Cardiac muscle cell (in vitro differentiated cells and primary cell): ENCODE data around the gene NOSIP. TPM values are rescaled to one million over a fixed set of nuclear protein-coding genes. Genes with fewer than 3 reads are reported as not detected.

Source experiments
- DNase-seq, 2 donors: peaks; one replicate each; pipeline versions ENCODE4 v3.0.0 to v3.0.0-alpha.2; 2010 to 2017; ENCODE audit warnings: low read depth in 1 of 2, low spot score in 1 of 2
- H3K27ac ChIP-seq: fragments of 200-600 bp; sonication (generic); 2 replicates; pipeline ENCODE4 v1.5.1; 2016
- H3K27me3 ChIP-seq: fragments of 200-600 bp; sonication (generic); 2 replicates; pipeline ENCODE4 v1.6.0; 2016; ENCODE audit warnings: control low read depth
- H3K36me3 ChIP-seq: fragments of 200-600 bp; sonication (generic); 2 replicates; pipeline ENCODE4 v1.5.1; 2016; ENCODE audit warnings: control low read depth
- H3K4me1 ChIP-seq: fragments of 200-600 bp; sonication (generic); 2 replicates; pipeline ENCODE4 v1.8.1; 2017; ENCODE audit warnings: low read depth, mild to moderate bottlenecking, mixed run types
- H3K4me3 ChIP-seq: fragments of 200-600 bp; sonication (generic); 2 replicates; pipeline ENCODE4 v1.5.1; 2016; ENCODE audit warnings: mild to moderate bottlenecking
- H3K9me3 ChIP-seq: fragments of 200-600 bp; sonication (generic); 2 replicates; pipeline ENCODE4 v1.5.1; 2017; ENCODE audit warnings: low read depth, mild to moderate bottlenecking, control low read depth
- polyA plus RNA-seq: library from polyadenylated mRNA; unstranded; fragments of >200 nt; fragmentation: Nextera tagmentation; extraction: Ambion mirVana; gene quantifications from 2 replicates; pipeline ENCODE4 v1.2.1, GENCODE V29; 2016
- total RNA-seq: library from RNA; depleted of rRNA; stranded (reverse); fragments of >200 nt; gene quantifications from 2 replicates; pipeline ENCODE4 v1.2.3, GENCODE V29; 2016
- TF ChIP-seq, protein P1 (sequence below): IDR thresholded peaks from 2 replicates; pipeline ENCODE4 v1.5.1; 2012; ENCODE audit warnings: low read depth, mild to moderate bottlenecking, low read length

NOSIP gene
- total and polyA plus RNA-seq, 2 experiments from 2014 or later, result 120 to 193 TPM

DNA sequence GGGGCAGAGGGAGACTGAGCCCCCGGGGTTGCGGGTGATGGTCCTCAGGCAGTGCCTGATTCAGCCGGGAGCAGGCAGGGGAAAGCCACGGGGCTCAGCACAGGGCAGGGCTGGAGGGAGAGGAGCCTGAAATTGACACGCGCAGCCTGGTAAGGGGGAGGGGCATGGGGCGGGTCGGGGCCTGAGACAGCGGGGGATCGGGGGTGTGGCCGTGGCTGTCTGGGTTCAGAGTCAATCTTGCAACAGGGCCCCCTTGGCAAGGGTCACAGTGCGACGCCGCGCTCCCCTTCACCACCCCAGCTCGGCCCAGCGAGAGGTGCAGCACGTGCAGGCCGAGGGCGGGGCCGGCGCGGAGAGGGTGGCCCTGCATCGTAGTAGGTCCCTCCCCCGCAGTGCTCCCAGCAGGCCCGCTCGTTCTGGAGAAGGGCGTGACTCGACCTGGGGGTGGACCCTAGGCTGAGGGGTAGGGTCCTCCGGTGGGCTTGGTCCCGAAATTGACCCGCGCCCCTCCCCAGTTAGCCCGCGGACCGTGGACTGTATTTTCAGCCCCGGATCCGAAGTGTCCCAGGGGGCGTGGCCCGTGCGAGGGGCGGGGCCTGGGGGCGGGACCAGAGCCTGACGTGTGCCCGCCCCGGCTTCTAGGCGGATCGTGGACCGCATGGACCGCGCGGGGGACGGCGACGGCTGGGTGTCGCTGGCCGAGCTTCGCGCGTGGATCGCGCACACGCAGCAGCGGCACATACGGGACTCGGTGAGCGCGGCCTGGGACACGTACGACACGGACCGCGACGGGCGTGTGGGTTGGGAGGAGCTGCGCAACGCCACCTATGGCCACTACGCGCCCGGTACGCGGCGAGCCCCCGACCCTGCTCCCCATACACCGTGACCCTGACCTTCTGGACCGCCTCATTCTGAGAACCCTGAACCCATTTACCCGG is 46.5 kb downstream of the NOSIP start:
- H3K4me1 ChIP-seq, result peaks cover 10% of the 10 kb centered on the region
- no peaks in the 10 kb centered on the region for H3K27me3 ChIP-seq
- H3K4me3 ChIP-seq, result peak overlapping the region; percentile 36
- DNase-seq, result peak; percentile 74 to 84
- no peaks in the 10 kb centered on the region for H3K9me3 ChIP-seq
- H3K27ac ChIP-seq, result no peak overlapping the region
- H3K36me3 ChIP-seq, result no peaks in the 10 kb centered on the region
- TF ChIP-seq, protein P1, sequence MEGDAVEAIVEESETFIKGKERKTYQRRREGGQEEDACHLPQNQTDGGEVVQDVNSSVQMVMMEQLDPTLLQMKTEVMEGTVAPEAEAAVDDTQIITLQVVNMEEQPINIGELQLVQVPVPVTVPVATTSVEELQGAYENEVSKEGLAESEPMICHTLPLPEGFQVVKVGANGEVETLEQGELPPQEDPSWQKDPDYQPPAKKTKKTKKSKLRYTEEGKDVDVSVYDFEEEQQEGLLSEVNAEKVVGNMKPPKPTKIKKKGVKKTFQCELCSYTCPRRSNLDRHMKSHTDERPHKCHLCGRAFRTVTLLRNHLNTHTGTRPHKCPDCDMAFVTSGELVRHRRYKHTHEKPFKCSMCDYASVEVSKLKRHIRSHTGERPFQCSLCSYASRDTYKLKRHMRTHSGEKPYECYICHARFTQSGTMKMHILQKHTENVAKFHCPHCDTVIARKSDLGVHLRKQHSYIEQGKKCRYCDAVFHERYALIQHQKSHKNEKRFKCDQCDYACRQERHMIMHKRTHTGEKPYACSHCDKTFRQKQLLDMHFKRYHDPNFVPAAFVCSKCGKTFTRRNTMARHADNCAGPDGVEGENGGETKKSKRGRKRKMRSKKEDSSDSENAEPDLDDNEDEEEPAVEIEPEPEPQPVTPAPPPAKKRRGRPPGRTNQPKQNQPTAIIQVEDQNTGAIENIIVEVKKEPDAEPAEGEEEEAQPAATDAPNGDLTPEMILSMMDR, result peak; percentile 17

DNA sequence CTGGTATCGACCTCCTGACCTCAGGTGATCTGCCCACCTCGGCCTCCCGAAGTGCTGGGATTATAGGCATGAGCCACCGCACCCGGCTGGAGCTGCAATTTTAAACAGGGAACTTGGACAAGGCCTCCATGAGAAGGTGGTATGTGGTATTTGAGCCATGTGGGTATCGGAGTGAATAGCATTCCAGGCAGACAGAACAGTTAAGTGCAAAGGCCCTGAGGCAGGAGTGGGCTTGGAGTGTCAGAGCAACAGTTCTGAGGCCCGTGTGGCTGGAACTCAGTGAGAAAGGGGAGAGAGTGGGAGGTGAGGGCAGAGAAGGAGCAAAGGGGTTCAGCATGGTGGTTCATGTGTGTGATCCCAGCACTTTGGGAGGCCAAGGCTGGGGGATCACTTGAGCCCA is 49.6 kb downstream of the NOSIP start:
- Histone ChIP-seq H3K27me3 (no peaks in the 10 kb centered on the region), H3K36me3 (no peaks in the 10 kb centered on the region), H3K27ac (no peak overlapping the region), H3K9me3 (no peaks in the 10 kb centered on the region), H3K4me3 (no peak overlapping the region), H3K4me1 (peaks cover 10% of the 10 kb centered on the region)
- TF ChIP-seq, protein P1, result no peak
- DNase-seq, result no peak

DNA sequence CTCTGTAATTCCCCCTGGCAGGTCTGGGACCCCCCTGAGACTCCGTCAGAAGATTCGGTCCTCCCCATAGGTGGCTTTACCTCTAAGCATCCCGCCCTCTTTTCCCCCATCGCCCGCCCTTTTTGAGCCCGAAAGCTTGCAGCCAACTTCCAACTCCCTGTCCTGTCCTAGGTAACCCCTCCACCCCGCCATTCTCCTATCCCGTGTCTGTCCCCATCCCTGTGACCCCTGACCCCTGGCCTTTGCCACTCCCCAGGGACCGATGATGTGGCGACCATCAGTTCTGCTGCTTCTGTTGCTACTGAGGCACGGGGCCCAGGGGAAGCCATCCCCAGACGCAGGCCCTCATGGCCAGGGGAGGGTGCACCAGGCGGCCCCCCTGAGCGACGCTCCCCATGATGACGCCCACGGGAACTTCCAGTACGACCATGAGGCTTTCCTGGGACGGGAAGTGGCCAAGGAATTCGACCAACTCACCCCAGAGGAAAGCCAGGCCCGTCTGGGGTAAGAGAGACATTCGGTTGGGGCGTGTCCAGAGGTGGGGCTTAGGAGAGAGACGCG is 52.1 kb downstream of the NOSIP start:
- H3K36me3 ChIP-seq, result no peaks in the 10 kb centered on the region
- no peaks in the 10 kb centered on the region for H3K9me3 ChIP-seq
- TF ChIP-seq, protein P1, result no peak
- H3K27me3 ChIP-seq, result no peaks in the 10 kb centered on the region
- H3K27ac ChIP-seq, result no peak overlapping the region
- H3K4me3 ChIP-seq, result peak overlapping the region; percentile 12
- DNase-seq, result peak in 1 of 2 donors; percentile 74
- peaks cover 2% of the 10 kb centered on the region for H3K4me1 ChIP-seq

DNA sequence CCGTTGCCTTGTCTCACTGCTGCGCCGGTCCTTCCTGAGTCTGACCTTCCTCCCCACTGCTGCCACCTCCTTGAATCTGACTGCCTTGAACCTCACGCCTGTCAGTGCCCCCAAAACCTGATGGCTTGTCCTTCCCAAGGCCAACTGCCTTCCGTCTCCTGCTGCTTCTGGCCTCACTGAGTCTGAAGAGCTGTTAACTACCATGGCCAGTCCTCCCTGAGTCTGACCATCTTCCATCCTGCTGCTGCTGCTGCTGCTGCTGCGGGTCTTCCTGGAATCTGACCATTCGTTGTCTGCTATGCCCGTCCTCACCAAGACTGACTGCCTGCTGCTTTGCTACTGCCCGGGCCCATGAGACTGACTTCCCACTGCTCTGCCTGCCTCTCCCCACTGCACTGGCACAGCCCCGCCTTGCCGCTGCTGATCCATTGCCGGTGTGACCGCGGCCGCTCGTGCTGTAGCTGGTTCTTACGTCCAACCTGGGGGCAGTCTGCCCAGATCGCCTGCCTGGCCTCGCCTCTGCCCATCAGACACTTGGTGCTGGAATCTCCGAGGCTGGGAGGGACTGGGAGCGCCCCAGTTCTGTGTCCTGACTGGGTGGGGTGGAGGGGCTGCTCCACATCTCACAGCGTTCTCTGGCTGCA is 55.4 kb downstream of the NOSIP start:
- no peak for DNase-seq
- TF ChIP-seq, protein P1, result no peak
- H3K4me1 ChIP-seq, result no peaks in the 10 kb centered on the region

DNA sequence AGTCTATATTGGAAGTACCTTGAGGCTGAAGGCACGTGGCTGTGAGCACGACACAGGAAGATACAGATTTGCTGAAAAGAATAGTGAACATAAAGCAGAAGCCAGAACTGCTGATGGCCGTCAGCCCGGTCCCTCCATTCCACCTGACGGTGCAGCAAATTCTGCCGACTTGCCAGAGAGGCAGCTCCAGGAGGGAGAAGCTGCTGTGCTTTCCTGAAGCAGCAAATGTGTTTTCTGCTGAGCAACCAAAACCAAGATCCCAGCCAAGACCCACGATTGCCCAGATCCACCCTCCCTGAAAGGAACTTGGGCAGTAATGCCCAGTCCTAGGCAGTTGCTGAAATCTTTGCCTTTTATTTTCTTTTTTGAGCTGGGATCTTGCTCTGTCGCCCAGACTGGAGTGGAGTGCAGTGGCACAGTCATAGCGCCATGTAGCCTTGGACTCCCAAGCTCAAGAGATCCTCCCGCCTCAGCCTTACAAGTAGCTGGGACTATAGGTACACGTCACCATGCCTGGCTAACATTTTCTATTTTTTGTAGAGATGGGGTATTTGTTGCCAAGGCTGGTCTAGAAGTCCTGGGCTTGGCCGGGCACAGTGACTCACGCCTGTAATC is 59.5 kb downstream of the NOSIP start:
- Histone ChIP-seq H3K4me1 (no peaks in the 10 kb centered on the region), H3K4me3 (no peak overlapping the region), H3K27me3 (no peaks in the 10 kb centered on the region), H3K9me3 (no peaks in the 10 kb centered on the region), H3K27ac (no peak overlapping the region), H3K36me3 (no peaks in the 10 kb centered on the region)
- no peak for DNase-seq
- TF ChIP-seq, protein P1, result no peak

More for the DNA sequence above, 55.4 kb downstream of the NOSIP start:
- no peaks in the 10 kb centered on the region for H3K27me3 ChIP-seq
- H3K4me3 ChIP-seq, result no peak overlapping the region
- no peak overlapping the region for H3K27ac ChIP-seq
- no peaks in the 10 kb centered on the region for H3K9me3 ChIP-seq
- no peaks in the 10 kb centered on the region for H3K36me3 ChIP-seq
